ENCODE measurements around the gene CATSPERZ.

DNA sequence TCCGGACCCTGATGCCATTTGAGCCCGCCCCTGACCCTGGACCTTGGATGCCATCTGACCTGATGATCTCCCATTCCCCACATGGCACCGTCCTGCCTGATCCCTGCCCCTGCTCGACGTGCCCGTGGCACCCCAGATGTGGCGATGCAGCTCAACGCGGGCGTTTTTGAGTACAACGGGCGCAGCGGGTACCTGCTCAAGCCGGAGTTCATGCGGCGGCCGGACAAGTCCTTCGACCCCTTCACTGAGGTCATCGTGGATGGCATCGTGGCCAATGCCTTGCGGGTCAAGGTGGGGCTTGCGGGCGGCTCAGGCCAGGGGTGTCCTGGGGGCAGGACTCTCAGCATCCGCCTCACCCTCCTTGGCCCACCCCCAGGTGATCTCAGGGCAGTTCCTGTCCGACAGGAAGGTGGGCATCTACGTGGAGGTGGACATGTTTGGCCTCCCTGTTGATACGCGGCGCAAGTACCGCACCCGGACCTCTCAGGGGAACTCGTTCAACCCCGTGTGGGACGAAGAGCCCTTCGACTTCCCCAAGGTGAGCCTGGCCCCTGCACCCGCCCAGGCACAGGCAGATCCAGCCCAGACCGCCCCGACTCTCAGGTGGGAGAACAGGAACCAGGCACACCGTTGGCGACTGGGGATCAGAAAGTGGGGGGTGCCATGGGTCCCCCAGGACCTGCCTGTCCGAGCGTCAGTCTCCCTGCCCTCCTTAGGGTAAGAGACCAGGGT lies 37.7 kb upstream of the CATSPERZ start:
- TF ChIP-seq BHLHE40 (IDR thresholded peaks at IDR 0.05; ENCODE audit: borderline replicate concordance): no peak
- no peak for TF ChIP-seq HDGF (IDR thresholded peaks at IDR 0.05; ENCODE audit: borderline replicate concordance)
- no peak for TF ChIP-seq SP1 (IDR thresholded peaks at IDR 0.05)
- TF ChIP-seq ZNF384 (IDR thresholded peaks at IDR 0.05): no peak
- no peak for TF ChIP-seq TARDBP (IDR thresholded peaks at IDR 0.05)
- no peak for TF ChIP-seq LEF1 (IDR thresholded peaks at IDR 0.05; ENCODE audit: borderline replicate concordance)
- TF ChIP-seq FOXM1 (IDR thresholded peaks at IDR 0.05; ENCODE audit: borderline replicate concordance): no peak
- no peak for TF ChIP-seq FOXK2 (IDR thresholded peaks at IDR 0.05)
- TF ChIP-seq ELF4 (IDR thresholded peaks at IDR 0.05): no peak
- TF ChIP-seq FOXA1 (IDR thresholded peaks at IDR 0.05): no peak
- no peak for TF ChIP-seq SUZ12 (IDR thresholded peaks at IDR 0.05)
- no peak for TF ChIP-seq NFRKB (IDR thresholded peaks at IDR 0.05)

Data from HEK293T (cell line).